HepG2 (cell line): ENCODE measurements around the gene PTPN13. TPM values are rescaled to one million over a fixed set of nuclear protein-coding genes. Genes with fewer than 3 reads are reported as not detected.

Experiments
- ARID3A ChIP-seq: IDR thresholded peaks from 2 replicates; pipeline ENCODE4 v1.6.1; 2012; ENCODE audit warnings: low read depth, low read length, improper control_type of control experiment
- CBX1 ChIP-seq: IDR thresholded peaks from one replicate; pipeline ENCODE4 v1.6.1; 2016; ENCODE audit warnings: antibody characterized with exemption, low read depth
- DZIP1 ChIP-seq: sonication (generic); formaldehyde crosslinking; IDR thresholded peaks from 2 replicates; pipeline ENCODE4 v1.5.0; 2020; ENCODE audit warnings: mild to moderate bottlenecking, missing genetic modification reagents
- ELK4 ChIP-seq: sonication (generic); formaldehyde crosslinking; IDR thresholded peaks from 2 replicates; pipeline ENCODE4 v1.9.0; 2021; ENCODE audit warnings: missing genetic modification reagents, borderline replicate concordance
- GPN1 ChIP-seq: sonication (generic); formaldehyde crosslinking; IDR thresholded peaks from 2 replicates; pipeline ENCODE4 v1.5.1; 2020; ENCODE audit warnings: missing genetic modification reagents, borderline replicate concordance
- HMGXB4 ChIP-seq, 2 experiments: sonication (generic) in 1 of 2; formaldehyde crosslinking in 1 of 2; IDR thresholded peaks; 2 replicates each; pipeline versions ENCODE4 v1.4.0 to v1.6.1; 2018 to 2020; ENCODE audit warnings: missing genetic modification reagents in 2 of 2, borderline replicate concordance in 1 of 2, low read depth in 1 of 2, mild to moderate bottlenecking in 1 of 2, missing biosample characterization in 1 of 2
- HNRNPK ChIP-seq: fragments of 200-400 bp; formaldehyde crosslinking; IDR thresholded peaks from 2 replicates; pipeline ENCODE4 v1.6.1; 2018; ENCODE audit warnings: low read length, low read depth, moderate library complexity, mild to moderate bottlenecking; ENCODE audit not compliant: poor library complexity, severe bottlenecking
- HNRNPLL ChIP-seq: fragments of 200-400 bp; formaldehyde crosslinking; IDR thresholded peaks from 2 replicates; pipeline ENCODE4 v1.6.1; 2017; ENCODE audit warnings: mild to moderate bottlenecking, low read depth, low read length; ENCODE audit not compliant: poor library complexity, severe bottlenecking
- IKZF4 ChIP-seq: sonication (generic); formaldehyde crosslinking; IDR thresholded peaks from 2 replicates; pipeline ENCODE4 v1.5.1; 2020; ENCODE audit warnings: borderline replicate concordance, mild to moderate bottlenecking, low read depth, missing genetic modification reagents; ENCODE audit errors: not compliant biosample characterization
- KLF12 ChIP-seq: sonication (generic); formaldehyde crosslinking; IDR thresholded peaks from 2 replicates; pipeline ENCODE4 v1.4.0; 2020; ENCODE audit warnings: missing genetic modification reagents, borderline replicate concordance
- KMT2A ChIP-seq: sonication (generic); formaldehyde crosslinking; IDR thresholded peaks from 2 replicates; pipeline ENCODE4 v1.4.0; 2020; ENCODE audit warnings: missing genetic modification reagents
- MTERF4 ChIP-seq: sonication (generic); formaldehyde crosslinking; IDR thresholded peaks from 2 replicates; pipeline ENCODE4 v1.8.0; 2023; ENCODE audit warnings: mild to moderate bottlenecking, missing genetic modification reagents
- NFE2L2 ChIP-seq: fragments of 150-350 bp; IDR thresholded peaks from 2 replicates; pipeline ENCODE4 v1.6.1; 2014; ENCODE audit warnings: low read length
- PCBP1 ChIP-seq: fragments of 200-400 bp; formaldehyde crosslinking; IDR thresholded peaks from 2 replicates; pipeline ENCODE4 v1.6.1; 2017; ENCODE audit warnings: mild to moderate bottlenecking, low read depth, low read length, borderline replicate concordance
- RAD51 ChIP-seq: fragments of 450-650 bp; IDR thresholded peaks from 2 replicates; pipeline ENCODE4 v1.6.1; 2016; ENCODE audit warnings: borderline replicate concordance
- RFX1 ChIP-seq: fragments of 450-650 bp; IDR thresholded peaks from 2 replicates; pipeline ENCODE4 v1.6.1; 2017
- TGIF2 ChIP-seq: IDR thresholded peaks from 2 replicates; pipeline ENCODE4 v1.6.1; 2016; ENCODE audit warnings: control low read depth, missing compliant biosample characterization
- ZNF44 ChIP-seq: sonication (generic); formaldehyde crosslinking; IDR thresholded peaks from 2 replicates; pipeline ENCODE4 v1.5.1; 2020; ENCODE audit warnings: mild to moderate bottlenecking, missing genetic modification reagents
- ZNF678 ChIP-seq: sonication (generic); formaldehyde crosslinking; IDR thresholded peaks from 2 replicates; pipeline ENCODE4 v1.4.0; 2020; ENCODE audit warnings: mild to moderate bottlenecking, missing genetic modification reagents
- ZNF724P ChIP-seq: sonication (generic); formaldehyde crosslinking; IDR thresholded peaks from 2 replicates; pipeline ENCODE4 v1.8.0; 2022; ENCODE audit warnings: missing genetic modification reagents, borderline replicate concordance
- ZNF772 ChIP-seq: sonication (generic); formaldehyde crosslinking; IDR thresholded peaks from 2 replicates; pipeline ENCODE4 v1.5.0; 2020; ENCODE audit warnings: mild to moderate bottlenecking, missing genetic modification reagents
- ZNF878 ChIP-seq: sonication (generic); formaldehyde crosslinking; IDR thresholded peaks from 2 replicates; pipeline ENCODE4 v1.8.1; 2023; ENCODE audit warnings: mild to moderate bottlenecking, missing genetic modification reagents, moderate library complexity
- polyA plus RNA-seq, 8 experiments: library from polyadenylated mRNA; depleted of rRNA in 3 of 8; stranded (reverse) in 7 of 8; unstranded in 1 of 8; fragments of >200 nt; fragmentation: Illumina TruSeq in 4 of 8; extraction: Trizol in 4 of 8; gene quantifications; 2 replicates each; pipeline versions ENCODE4 v1.2.1 to v1.2.3, GENCODE V29; 2011 to 2016; ENCODE audit warnings: low read depth in 4 of 8, missing spikeins in 1 of 8, mixed read lengths in 1 of 8; ENCODE audit not compliant: insufficient read depth in 1 of 8
- total RNA-seq, 5 experiments: library from RNA; depleted of rRNA; stranded (reverse); fragments of >200 nt; fragmentation: Illumina TruSeq; extraction: Trizol; gene quantifications; 2 replicates each; pipeline ENCODE4 v1.2.3, GENCODE V29; 2016; ENCODE audit warnings: low read depth in 1 of 5

Gene PTPN13
- total and polyA plus RNA-seq, 2 of the 13 experiments (the other 11 are each of a cell fraction or from before 2014, with no cell fraction given): not detected

GRCh38 chr4:86791126-86791525 lies 197.0 kb downstream of the PTPN13 start (continued):
- TF ChIP-seq DZIP1 (CRISPR knock-in tag) (no peak), ZNF678 (no peak), ZNF772 (no peak), NFE2L2 (no peak), RFX1 (no peak), ARID3A (no peak), ZNF724P (CRISPR knock-in tag) (0 out of 2 replicates have a peak, but pooled peaks have one; percentile 46), HNRNPLL (no peak), ELK4 (CRISPR knock-in tag) (no peak), KMT2A (CRISPR knock-in tag) (no peak), KLF12 (CRISPR knock-in tag) (peak; percentile 64; the same call in 1 of the 2 replicates), HNRNPK (no peak), HMGXB4 (CRISPR knock-in tag; IDR thresholded peaks at IDR 0.05; ENCODE audit: borderline replicate concordance in 1 of 2, low read depth in 1 of 2) (peak; percentile 58 to 74; a peak in 3 of 4 replicates), MTERF4 (CRISPR knock-in tag) (no peak), CBX1 (no peak), ZNF44 (CRISPR knock-in tag) (no peak), TGIF2 (CRISPR knock-in tag) (no peak), ZNF878 (CRISPR knock-in tag) (no peak), RAD51 (no peak), GPN1 (CRISPR knock-in tag) (no peak), PCBP1 (no peak), IKZF4 (CRISPR knock-in tag) (no peak)
